Measurements from ENCODE around the gene MKLN1. TPM values are rescaled to one million over a fixed set of nuclear protein-coding genes. Genes with fewer than 3 reads are reported as not detected.

MKLN1 gene
- total RNA-seq, 2 experiments from 2014 or later, result 12.1 to 56.6 TPM

GRCh38 chr7:131454498-131454897, 126.8 kb downstream of the MKLN1 start:
- Histone ChIP-seq H3K27ac (ENCODE audit: low read depth, low read length, poor library complexity, severe bottlenecking) (no peak overlapping the region), H3K79me2 (ENCODE audit: insufficient read depth, low read depth, low read length) (no peaks in the 10 kb centered on the region), H2AFZ (ENCODE audit: low read length) (no peak overlapping the region), H4K20me1 (ENCODE audit: insufficient read depth, low read length) (no peaks in the 10 kb centered on the region), H3K9me3 (ENCODE audit: low read length) (no peaks in the 10 kb centered on the region), H3K4me3 (ENCODE audit: low read depth, low read length, poor library complexity, severe bottlenecking) (no peak overlapping the region), H3K4me1 (ENCODE audit: insufficient read depth, low read length, poor library complexity, severe bottlenecking) (peaks cover 7% of the 10 kb centered on the region), H3K36me3 (ENCODE audit: insufficient read depth, low read length) (peaks cover 8% of the 10 kb centered on the region), H3K4me2 (ENCODE audit: low read length) (no peak overlapping the region), H3K9me2 (ENCODE audit: insufficient read depth, low read length) (no peaks in the 10 kb centered on the region)
- intact Hi-C loops (cut with micrococcal nuclease; ENCODE audit: unreplicated experiment), result no loop called here
- DNase-seq (ENCODE audit: low spot score), result no peak
- no peak for TF ChIP-seq EZH2phosphoT487 (IDR thresholded peaks at IDR 0.05; ENCODE audit: borderline replicate concordance, low read depth, low read length)
- TF ChIP-seq CTCF (conservative IDR thresholded peaks at IDR 0.05; ENCODE audit: low read length), result no peak
- ChIA-PET POLR2A (interaction anchor here (0.7 to 1.4 kb wide), 10 partner anchors 8 to 562 kb away, joined by 3 to 7 read pairs (median 4); no protein-coding TSS in a partner anchor), CTCF (ENCODE audit: unreplicated experiment) (no interaction called here)
- BruUV-seq (replicated peaks), result no TSS peak

- H3K4me2 ChIP-seq (ENCODE audit: low read length), result peak overlapping the region; percentile 11; the same call in 1 of the 2 replicates
- no peak overlapping the region for H2AFZ ChIP-seq (ENCODE audit: low read length)
- H3K9me2 ChIP-seq (ENCODE audit: insufficient read depth, low read length), result no peaks in the 10 kb centered on the region
- POLR2A ChIA-PET, result interaction anchor here (0.7 to 1.4 kb wide), 8 partner anchors 9 to 1469 kb away, joined by 3 to 7 read pairs (median 4); no protein-coding TSS in a partner anchor
- H3K4me3 ChIP-seq (ENCODE audit: low read depth, low read length, poor library complexity, severe bottlenecking), result no peak overlapping the region
- H3K27ac ChIP-seq (ENCODE audit: low read depth, low read length, poor library complexity, severe bottlenecking), result no peak overlapping the region
- intact Hi-C loops (cut with micrococcal nuclease; ENCODE audit: unreplicated experiment), result no loop called here
- no peaks in the 10 kb centered on the region for H3K79me2 ChIP-seq (ENCODE audit: insufficient read depth, low read depth, low read length)
- no peak for TF ChIP-seq CTCF (conservative IDR thresholded peaks at IDR 0.05; ENCODE audit: low read length)
- CTCF ChIA-PET (ENCODE audit: unreplicated experiment), result no interaction called here
- no peaks in the 10 kb centered on the region for H3K9me3 ChIP-seq (ENCODE audit: low read length)
- no TSS peak for BruUV-seq (replicated peaks)
- H3K36me3 ChIP-seq (ENCODE audit: insufficient read depth, low read length), result peaks cover 8% of the 10 kb centered on the region
- no peaks in the 10 kb centered on the region for H4K20me1 ChIP-seq (ENCODE audit: insufficient read depth, low read length)
- H3K4me1 ChIP-seq (ENCODE audit: insufficient read depth, low read length, poor library complexity, severe bottlenecking), result peaks cover 7% of the 10 kb centered on the region
- no peak for DNase-seq (ENCODE audit: low spot score)
Measured at GRCh38 chr7:131455001-131455400, 127.3 kb downstream of the MKLN1 start.

GRCh38 chr7:131455546-131455945, 127.9 kb downstream of the MKLN1 start:
- peaks cover 7% of the 10 kb centered on the region for H3K4me1 ChIP-seq (ENCODE audit: insufficient read depth, low read length, poor library complexity, severe bottlenecking)
- H3K27ac ChIP-seq (ENCODE audit: low read depth, low read length, poor library complexity, severe bottlenecking), result no peak overlapping the region
- DNase-seq (ENCODE audit: low spot score), result no peak
- no peak overlapping the region for H3K4me3 ChIP-seq (ENCODE audit: low read depth, low read length, poor library complexity, severe bottlenecking)
- H3K9me2 ChIP-seq (ENCODE audit: insufficient read depth, low read length), result no peaks in the 10 kb centered on the region
- no peaks in the 10 kb centered on the region for H3K79me2 ChIP-seq (ENCODE audit: insufficient read depth, low read depth, low read length)
- no peak for TF ChIP-seq CTCF (conservative IDR thresholded peaks at IDR 0.05; ENCODE audit: low read length)
- no peak for TF ChIP-seq EZH2phosphoT487 (IDR thresholded peaks at IDR 0.05; ENCODE audit: borderline replicate concordance, low read depth, low read length)
- no peaks in the 10 kb centered on the region for H3K9me3 ChIP-seq (ENCODE audit: low read length)
- no peak overlapping the region for H2AFZ ChIP-seq (ENCODE audit: low read length)
- intact Hi-C loops (cut with micrococcal nuclease; ENCODE audit: unreplicated experiment), result no loop called here
- ChIA-PET CTCF (ENCODE audit: unreplicated experiment) (no interaction called here), POLR2A (interaction anchor here (0.7 to 1.4 kb wide), 4 partner anchors 9 to 1468 kb away, joined by 3 to 7 read pairs (median 4); no protein-coding TSS in a partner anchor)
- H3K36me3 ChIP-seq (ENCODE audit: insufficient read depth, low read length), result peaks cover 8% of the 10 kb centered on the region
- no peak overlapping the region for H3K4me2 ChIP-seq (ENCODE audit: low read length)
- no TSS peak for BruUV-seq (replicated peaks)
- H4K20me1 ChIP-seq (ENCODE audit: insufficient read depth, low read length), result no peaks in the 10 kb centered on the region
